Adrenal gland (tissue), 12 donors: ENCODE measurements around the gene PRKCA. TPM values are rescaled to one million over a fixed set of nuclear protein-coding genes. Genes with fewer than 3 reads are reported as not detected.

Source experiments
- DNase-seq, 7 donors: peaks; one replicate each; pipeline ENCODE4 v3.0.0-alpha.2; 2019 to 2020
- H3K27ac ChIP-seq, 5 donors: fragments of 200-600 bp; sonication (generic) in 4 of 5; 1 replicate in 3 of 5; 2 replicates in 2 of 5; pipeline versions ENCODE4 v1.5.1 to v1.8.0; 2016 to 2020; ENCODE audit warnings: mild to moderate bottlenecking in 1 of 5
- H3K27me3 ChIP-seq: fragments of 200-600 bp; 2 replicates; pipeline ENCODE4 v1.8.0; 2021
- H3K36me3 ChIP-seq, 2 donors: fragments of 200-600 bp; replicated peaks in 1 of 2; 1 replicate in 1 of 2; 2 replicates in 1 of 2; pipeline versions ENCODE4 v1.5.1 to v1.8.0; 2018 to 2022
- H3K4me1 ChIP-seq, 2 donors: fragments of 200-600 bp; replicated peaks in 1 of 2; 1 replicate in 1 of 2; 2 replicates in 1 of 2; pipeline versions ENCODE4 v1.5.1 to v1.8.0; 2018 to 2021
- H3K4me3 ChIP-seq, 4 donors: fragments of 200-600 bp; sonication (generic) in 3 of 4; one replicate each; pipeline ENCODE4 v1.5.1; 2016 to 2018
- H3K9me3 ChIP-seq, 3 donors: fragments of 200-600 bp; sonication (generic) in 1 of 3; replicated peaks in 1 of 3; 1 replicate in 2 of 3; 2 replicates in 1 of 3; pipeline versions ENCODE4 v1.5.1 to v1.8.0; 2016 to 2021
- CTCF ChIP-seq, 6 experiments: fragments of 450-650 bp in 4 of 6; fragments of 200-600 bp in 2 of 6; sonication (generic) in 1 of 6; IDR thresholded peaks; 1 replicate in 5 of 6; 2 replicates in 1 of 6; pipeline versions ENCODE4 v1.5.1 to v1.8.0; 2016 to 2021; ENCODE audit warnings: antibody characterized with exemption in 6 of 6, mild to moderate bottlenecking in 2 of 6, moderate library complexity in 1 of 6
- POLR2A ChIP-seq, 2 donors: fragments of 450-650 bp; IDR thresholded peaks; one replicate each; pipeline ENCODE4 v1.6.1; 2017; ENCODE audit warnings: antibody characterized with exemption in 2 of 2, mild to moderate bottlenecking in 2 of 2, moderate library complexity in 1 of 2
- WGBS, 4 donors: extraction: QIAGEN DNeasy Blood & Tissue Kit in 2 of 4; methylation state at CpG; one replicate each; pipeline versions ENCODE4 v1.1.5 to v1.1.7; 2013 to 2017; 5-methylcytosine and 5-hydroxymethylcytosine counted together
- intact Hi-C, 2 donors: fragments of 100-400 bp; cut with DNase I; formaldehyde crosslinking; loops; one replicate each; pipeline versions ENCODE4 v1.14.1 to v1.15.0; 2022 to 2023
- polyA plus RNA-seq, 3 donors: library from polyadenylated mRNA; stranded (reverse); fragments of 200-250 nt in 2 of 3; fragments of 350-450 nt in 1 of 3; fragmentation: Illumina TruSeq in 1 of 3; extraction: RNeasy Lipid Tissue Mini Kit (QIAGEN cat#74804) in 1 of 3; gene quantifications; one replicate each; pipeline ENCODE4 v1.2.3, GENCODE V29; 2013 to 2014
- total RNA-seq, 9 donors: library from RNA; depleted of rRNA in 4 of 9; stranded (reverse); fragments of >200 nt in 4 of 9; fragments of 120-200 nt in 1 of 9; fragmentation: NEBNext Ultra II Directional in 1 of 9; extraction: Animal tissue kit (Norgen Biotek cat#: 25700) in 1 of 9; gene quantifications; one replicate each; pipeline versions ENCODE4 v1.1.0 to v1.2.4, GENCODE V29; 2013 to 2023
- donor health status: healthy with polysubstance abuse.
- donor health status: Bipolar disorder and iron deficiency.
- donor health status: DM: yes; HTN: yes; CAD: no.
- donor health status: DM: no; HTN: no; CAD: no.
- donor health status: DM: no; HTN: no; CAD: no.
- donor health status: DM: yes; HTN: yes; CAD: no.

PRKCA gene
- total and polyA plus RNA-seq, 12 donors, result 15.1 to 202 (median 84.1) TPM

- no peaks in the 10 kb centered on the region for H3K4me1 ChIP-seq
- H3K9me3 ChIP-seq, result no peaks in the 10 kb centered on the region
- intact Hi-C loops, result no loop called here
- H3K27me3 ChIP-seq, result no peaks in the 10 kb centered on the region
- H3K27ac ChIP-seq, result no peak overlapping the region
- no peaks in the 10 kb centered on the region for H3K36me3 ChIP-seq
- no peak for DNase-seq
- H3K4me3 ChIP-seq, result no peak overlapping the region
- TF ChIP-seq CTCF (IDR thresholded peaks at IDR 0.05) (no peak), POLR2A (IDR thresholded peaks at IDR 0.05) (no peak)
- WGBS, 4 donors, result 93 to 96% (median 96%) methylated on average over 10 of the region's 10 CpGs
These were observed 423.5 kb downstream of the PRKCA start for GRCh38 chr17:66725956-66726355.

GRCh38 chr17:66726371-66726770 lies 424.0 kb downstream of the PRKCA start:
- Histone ChIP-seq H3K4me3 (no peak overlapping the region), H3K27me3 (no peaks in the 10 kb centered on the region), H3K27ac (no peak overlapping the region), H3K36me3 (no peaks in the 10 kb centered on the region), H3K4me1 (no peaks in the 10 kb centered on the region), H3K9me3 (no peaks in the 10 kb centered on the region)
- WGBS, 4 donors, result 96 to 97% (median 97%) methylated on average over 10 to 12 of the region's 12 CpGs
- TF ChIP-seq POLR2A (IDR thresholded peaks at IDR 0.05), result no peak
- no peak for TF ChIP-seq CTCF (IDR thresholded peaks at IDR 0.05)
- no peak for DNase-seq
- intact Hi-C loops, result no loop called here

GRCh38 chr17:66726846-66727245 lies 424.4 kb downstream of the PRKCA start:
- Histone ChIP-seq H3K27me3 (no peaks in the 10 kb centered on the region), H3K36me3 (no peaks in the 10 kb centered on the region), H3K27ac (no peak overlapping the region), H3K9me3 (no peaks in the 10 kb centered on the region), H3K4me3 (no peak overlapping the region), H3K4me1 (no peaks in the 10 kb centered on the region)
- DNase-seq, result no peak
- no peak for TF ChIP-seq POLR2A (IDR thresholded peaks at IDR 0.05)
- TF ChIP-seq CTCF (IDR thresholded peaks at IDR 0.05), result no peak
- intact Hi-C loops, result no loop called here
- WGBS, 4 donors, result 78 to 85% (median 83%) methylated on average over 11 of the region's 11 CpGs

GRCh38 chr17:66727634-66728570 lies 425.5 kb downstream of the PRKCA start:
- WGBS, 4 donors, result 52 to 58% (median 56%) methylated on average over 8 to 17 of the region's 17 CpGs
- no peaks in the 10 kb centered on the region for H3K9me3 ChIP-seq
- peak; percentile 53 to 87 (median 62) for DNase-seq
- H3K27ac ChIP-seq, result no peak overlapping the region
- no peaks in the 10 kb centered on the region for H3K27me3 ChIP-seq
- no peaks in the 10 kb centered on the region for H3K36me3 ChIP-seq
- H3K4me1 ChIP-seq, result no peaks in the 10 kb centered on the region
- TF ChIP-seq POLR2A (IDR thresholded peaks at IDR 0.05) (no peak), CTCF (IDR thresholded peaks at IDR 0.05) (peak; percentile 36 to 70 (median 55))
- no peak overlapping the region for H3K4me3 ChIP-seq
- intact Hi-C loops, result no loop called here
